GM19328 (cell line): ENCODE measurements around the gene TMEM100.

ENCODE experiments used
- ATAC-seq: cut with Tn5 transposase; IDR thresholded peaks from one replicate; pipeline ENCODE4 v1.9.1; 2021; ENCODE audit warnings: mild to moderate bottlenecking, moderate library complexity; ENCODE audit not compliant: unreplicated experiment

Gene TMEM100, protein sequence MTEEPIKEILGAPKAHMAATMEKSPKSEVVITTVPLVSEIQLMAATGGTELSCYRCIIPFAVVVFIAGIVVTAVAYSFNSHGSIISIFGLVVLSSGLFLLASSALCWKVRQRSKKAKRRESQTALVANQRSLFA

GRCh38 chr17:55722742-55723487, at the start of gene TMEM100:
Gene TMEM100 (minus strand): TSS chr17:55722864. CDS start chr17:55721070, 1,794 bp downstream.
- no peak for ATAC-seq

GRCh38 chr17:55772086-55772485, 49.4 kb upstream of the TMEM100 start:
- ATAC-seq = no peak

GRCh38 chr17:55770196-55770870, 47.7 kb upstream of the TMEM100 start:
- no peak for ATAC-seq

GRCh38 chr17:55769625-55770000, 46.9 kb upstream of the TMEM100 start:
- ATAC-seq = no peak

DNA sequence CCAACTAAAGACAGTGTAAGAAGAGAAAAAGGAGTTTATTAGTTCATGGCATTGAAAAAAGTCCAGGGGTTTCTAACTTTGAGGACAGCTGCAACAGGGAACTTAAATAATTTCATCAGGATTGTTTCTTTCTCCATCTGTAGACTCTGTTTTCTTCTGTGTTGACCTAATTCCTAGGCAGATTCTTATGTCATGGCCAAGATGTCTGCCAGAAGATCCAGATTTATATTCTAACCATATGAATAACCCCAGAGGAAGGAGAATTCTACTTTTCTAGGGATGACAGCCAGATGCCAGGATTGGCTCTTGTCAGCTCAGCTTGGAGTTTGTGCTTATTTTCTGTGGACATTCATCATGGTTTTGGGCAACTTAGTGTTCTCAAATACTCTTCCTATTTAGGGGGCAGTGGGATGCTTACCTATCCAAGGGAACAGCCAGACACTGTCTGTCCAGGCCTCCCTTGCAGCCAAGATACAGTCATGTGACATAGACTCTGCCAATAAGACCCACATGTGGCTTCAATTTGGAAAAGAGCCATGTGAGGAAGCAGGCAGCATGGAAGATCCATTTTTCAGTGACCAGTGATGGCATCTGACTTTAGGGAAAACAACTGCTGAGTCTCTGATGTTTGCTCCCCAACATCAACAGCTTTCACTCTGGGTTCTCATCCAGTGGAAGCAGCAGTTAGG, 46.4 kb upstream of the TMEM100 start:
- ATAC-seq = no peak

DNA sequence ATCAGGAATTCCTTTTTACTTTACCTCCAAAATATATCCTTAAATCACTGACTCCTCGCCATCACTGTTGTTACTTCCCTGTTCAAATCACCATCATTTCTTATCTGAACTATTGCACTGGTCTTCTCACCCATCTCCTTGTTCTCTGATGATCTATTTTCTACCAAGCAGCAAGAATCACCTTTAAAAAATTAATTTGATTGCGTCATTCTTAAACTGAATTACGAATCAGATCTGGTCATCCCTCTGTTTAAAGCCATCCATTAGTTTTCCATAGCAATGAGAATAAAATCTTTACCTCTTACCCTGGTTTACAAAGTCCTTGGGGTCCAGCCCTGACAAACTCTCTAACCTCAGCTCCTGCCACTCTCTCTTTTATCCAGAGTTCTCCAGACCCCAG, 42.8 kb upstream of the TMEM100 start:
- ATAC-seq = no peak

GRCh38 chr17:55764610-55765009, 41.9 kb upstream of the TMEM100 start:
- ATAC-seq = no peak

DNA sequence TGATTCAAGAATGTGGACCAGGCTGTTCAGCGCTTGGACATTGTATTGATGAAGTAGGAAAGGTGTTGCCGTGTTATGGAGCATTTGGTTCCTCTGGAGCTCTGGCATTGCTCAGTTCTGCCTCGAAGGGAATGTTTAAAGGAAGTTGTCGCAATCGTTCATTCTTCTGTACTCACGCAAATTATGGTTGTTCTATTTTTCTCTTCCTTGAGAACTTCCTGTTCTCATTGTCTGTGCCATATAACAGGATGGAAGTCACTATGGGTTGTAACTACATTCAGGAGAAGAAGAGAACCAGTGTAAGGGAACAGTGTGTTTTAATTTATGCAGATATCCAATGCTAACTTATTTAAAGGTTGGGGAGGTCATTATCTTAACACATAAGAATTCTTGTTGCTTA, 41.2 kb upstream of the TMEM100 start:
- no peak for ATAC-seq

DNA sequence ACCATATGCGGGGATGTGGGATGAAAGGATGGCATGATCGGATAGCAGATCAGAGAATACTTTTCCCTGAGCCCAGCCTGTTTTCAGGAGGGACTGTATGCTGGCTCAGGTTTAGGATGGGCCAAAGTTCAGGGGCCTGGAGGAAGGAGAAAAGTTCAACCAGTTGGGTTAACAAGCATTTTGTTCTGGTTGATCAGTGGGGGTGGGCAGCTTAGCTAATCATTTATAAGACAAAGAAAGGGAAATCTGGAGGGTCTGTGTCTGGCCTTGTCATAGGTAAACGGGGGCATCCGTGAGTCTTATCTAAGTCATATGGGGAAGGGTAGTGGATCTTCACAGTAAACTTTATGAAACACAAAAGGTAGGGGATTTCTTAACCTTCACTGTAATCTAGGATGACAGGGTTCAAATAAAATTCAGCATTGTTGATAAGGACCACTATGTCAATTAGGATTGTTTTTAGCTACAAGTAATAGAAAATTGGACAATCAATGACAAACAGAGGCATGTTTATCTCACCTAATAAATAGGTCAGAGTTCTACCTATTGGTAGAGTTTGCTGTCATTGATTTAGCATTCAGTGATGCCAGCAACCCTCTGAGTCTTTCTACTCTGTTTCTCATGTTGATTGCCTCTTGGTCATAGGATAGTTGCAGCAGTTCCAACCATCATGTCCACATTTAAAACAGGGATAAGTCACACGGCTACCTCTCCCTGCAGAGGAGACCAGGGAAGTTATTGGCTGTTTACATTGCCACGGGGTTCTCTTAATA, 39.6 kb upstream of the TMEM100 start:
- ATAC-seq = no peak

- no peak for ATAC-seq
Measured at GRCh38 chr17:55760643-55761355, 38.1 kb upstream of the TMEM100 start.

DNA sequence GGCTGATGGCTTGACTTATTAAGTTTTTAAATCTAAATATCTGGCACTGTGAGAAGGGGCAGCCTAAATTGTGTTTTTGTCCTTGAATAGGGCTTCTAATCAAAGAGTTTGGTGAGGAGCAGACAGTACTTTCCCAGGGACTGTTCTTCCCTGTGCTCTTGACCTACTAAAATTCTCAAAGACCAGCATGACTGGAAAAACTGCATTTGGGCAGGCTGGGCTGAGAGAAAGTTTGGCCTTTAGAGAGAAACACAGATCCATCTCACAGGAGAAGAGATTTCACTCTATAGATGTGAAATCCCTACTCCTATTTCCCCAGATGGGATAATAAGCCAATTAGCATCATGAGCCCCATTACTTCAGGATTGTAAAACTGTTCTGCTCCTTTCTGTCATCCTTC, 35.5 kb upstream of the TMEM100 start:
- ATAC-seq = no peak

- peak; percentile 47 for ATAC-seq
Measured at GRCh38 chr17:55757659-55758058, 35.0 kb upstream of the TMEM100 start.

- no peak for ATAC-seq
Measured at GRCh38 chr17:55756689-55757088, 34.0 kb upstream of the TMEM100 start.

- no peak for ATAC-seq
Measured at GRCh38 chr17:55751720-55752250, 29.1 kb upstream of the TMEM100 start.

GRCh38 chr17:55750750-55751657, 28.3 kb upstream of the TMEM100 start, which contains the start of gene PCTP:
Gene PCTP (plus strand): TSS chr17:55751051. CDS start chr17:55751104, 53 bp downstream.
- ATAC-seq = peak; percentile 100

- ATAC-seq = no peak
Measured at GRCh38 chr17:55749985-55750384, 27.3 kb upstream of the TMEM100 start.

GRCh38 chr17:55748841-55749240, 26.2 kb upstream of the TMEM100 start:
- no peak for ATAC-seq

GRCh38 chr17:55747209-55747608, 24.5 kb upstream of the TMEM100 start:
- ATAC-seq = no peak

- ATAC-seq = no peak
Measured at GRCh38 chr17:55746466-55746865, 23.8 kb upstream of the TMEM100 start.
